Liver (tissue), 9 donors: ENCODE data around the gene EIF2B2. TPM values are rescaled to one million over a fixed set of nuclear protein-coding genes. Genes with fewer than 3 reads are reported as not detected.

Source experiments
- DNase-seq: peaks from one replicate; pipeline ENCODE4 v3.0.0-alpha.2; 2017; ENCODE audit warnings: low spot score
- H3K27ac ChIP-seq, 2 donors: one replicate each; pipeline ENCODE4 v1.7.0; 2013; ENCODE audit warnings: inconsistent platforms in 2 of 2, low read length in 2 of 2, control low read depth in 1 of 2, low read depth in 1 of 2, mild to moderate bottlenecking in 1 of 2
- H3K27me3 ChIP-seq, 4 donors: one replicate each; pipeline versions ENCODE4 v1.6.1 to v1.7.0; 2013; ENCODE audit warnings: low read length in 3 of 4, inconsistent platforms in 1 of 4, mild to moderate bottlenecking in 1 of 4, moderate library complexity in 1 of 4; ENCODE audit not compliant: control insufficient read depth in 4 of 4, insufficient read depth in 4 of 4
- H3K36me3 ChIP-seq, 4 donors: one replicate each; pipeline versions ENCODE4 v1.6.1 to v1.7.0; 2013; ENCODE audit warnings: low read length in 3 of 4, mild to moderate bottlenecking in 3 of 4, low read depth in 1 of 4, moderate library complexity in 1 of 4; ENCODE audit not compliant: control insufficient read depth in 4 of 4, insufficient read depth in 3 of 4
- H3K4me1 ChIP-seq, 4 donors: one replicate each; pipeline versions ENCODE4 v1.6.1 to v1.7.0; 2013; ENCODE audit warnings: low read length in 3 of 4, mild to moderate bottlenecking in 3 of 4, moderate library complexity in 1 of 4; ENCODE audit not compliant: control insufficient read depth in 4 of 4, insufficient read depth in 4 of 4
- H3K4me3 ChIP-seq, 3 donors: one replicate each; pipeline versions ENCODE4 v1.6.1 to v1.7.0; 2013; ENCODE audit warnings: low read length in 3 of 3, control low read depth in 1 of 3, low read depth in 1 of 3, mild to moderate bottlenecking in 1 of 3
- H3K9ac ChIP-seq, 2 donors: one replicate each; pipeline ENCODE4 v1.7.0; 2013; ENCODE audit warnings: low read length in 2 of 2, mild to moderate bottlenecking in 2 of 2, moderate library complexity in 2 of 2, control low read depth in 1 of 2, low read depth in 1 of 2
- H3K9me3 ChIP-seq, 4 donors: one replicate each; pipeline versions ENCODE4 v1.6.1 to v1.7.0; 2013; ENCODE audit warnings: low read length in 3 of 4; ENCODE audit not compliant: control insufficient read depth in 4 of 4
- EGR1 ChIP-seq, 2 donors: IDR thresholded peaks; 2 replicates each; pipeline ENCODE4 v1.6.1; 2016 to 2018; ENCODE audit warnings: antibody characterized with exemption in 2 of 2, low read depth in 2 of 2
- FOXA1 ChIP-seq: IDR thresholded peaks from 2 replicates; pipeline ENCODE4 v1.6.1; 2016; ENCODE audit warnings: antibody characterized with exemption
- FOXA2 ChIP-seq: IDR thresholded peaks from 2 replicates; pipeline ENCODE4 v1.6.1; 2016; ENCODE audit warnings: antibody characterized with exemption
- GABPA ChIP-seq, 2 donors: IDR thresholded peaks in 1 of 2; conservative IDR thresholded peaks in 1 of 2; 2 replicates each; pipeline ENCODE4 v1.6.1; 2016; ENCODE audit warnings: antibody characterized with exemption in 2 of 2, mild to moderate bottlenecking in 1 of 2, moderate library complexity in 1 of 2
- HNF4A ChIP-seq, 2 donors: conservative IDR thresholded peaks; 2 replicates each; pipeline ENCODE4 v1.6.1; 2016; ENCODE audit warnings: antibody characterized with exemption in 2 of 2, mild to moderate bottlenecking in 2 of 2
- HNF4G ChIP-seq: IDR thresholded peaks from 2 replicates; pipeline ENCODE4 v1.6.1; 2016; ENCODE audit warnings: antibody characterized with exemption
- JUND ChIP-seq, 2 donors: IDR thresholded peaks; 2 replicates each; pipeline ENCODE4 v1.6.1; 2016; ENCODE audit warnings: antibody characterized with exemption in 2 of 2
- NR2F2 ChIP-seq: IDR thresholded peaks from 2 replicates; pipeline ENCODE4 v1.6.1; 2016; ENCODE audit warnings: antibody characterized with exemption
- RAD21 ChIP-seq, 2 donors: IDR thresholded peaks; 2 replicates each; pipeline ENCODE4 v1.6.1; 2016; ENCODE audit warnings: antibody characterized with exemption in 2 of 2, mild to moderate bottlenecking in 2 of 2
- RXRA ChIP-seq, 2 donors: IDR thresholded peaks; 2 replicates each; pipeline ENCODE4 v1.6.1; 2017 to 2018; ENCODE audit warnings: antibody characterized with exemption in 2 of 2, mild to moderate bottlenecking in 1 of 2
- SP1 ChIP-seq: IDR thresholded peaks from 2 replicates; pipeline ENCODE4 v1.6.1; 2018; ENCODE audit warnings: antibody characterized with exemption, mild to moderate bottlenecking
- TAF1 ChIP-seq: conservative IDR thresholded peaks from 2 replicates; pipeline ENCODE4 v1.6.1; 2016; ENCODE audit warnings: antibody characterized with exemption, mild to moderate bottlenecking
- YY1 ChIP-seq: IDR thresholded peaks from 2 replicates; pipeline ENCODE4 v1.6.1; 2016; ENCODE audit warnings: antibody characterized with exemption, mild to moderate bottlenecking
- WGBS: extraction: QIAGEN DNeasy Blood & Tissue Kit; methylation state at CpG from one replicate; pipeline ENCODE4 v1.1.7; 2013; 5-methylcytosine and 5-hydroxymethylcytosine counted together
- polyA plus RNA-seq, 2 donors: library from polyadenylated mRNA; stranded (reverse) in 1 of 2; unstranded in 1 of 2; fragments of 200-250 nt in 1 of 2; fragments of >200 nt in 1 of 2; fragmentation: Nextera tagmentation in 1 of 2; extraction: Ambion mirVana in 1 of 2; gene quantifications; one replicate each; pipeline versions ENCODE4 v1.2.1 to v1.2.3, GENCODE V29; 2013 to 2015
- total RNA-seq, 2 donors: library from RNA; depleted of rRNA; stranded (reverse); fragments of >200 nt; gene quantifications; one replicate each; pipeline ENCODE4 v1.2.3, GENCODE V29; 2014
- TF ChIP-seq, protein P1 (sequence below): IDR thresholded peaks from 2 replicates; pipeline ENCODE4 v1.6.1; 2016; ENCODE audit warnings: antibody characterized with exemption
- TF ChIP-seq, protein P2 (sequence below): fragments of 150-350 bp; IDR thresholded peaks from 2 replicates; pipeline ENCODE4 v1.5.1; 2017; ENCODE audit warnings: improper control_type of control experiment, low read depth, low read length; ENCODE audit not compliant: missing input control
- TF ChIP-seq, protein P3 (sequence below): IDR thresholded peaks from 2 replicates; pipeline ENCODE4 v1.6.1; 2016; ENCODE audit warnings: antibody characterized with exemption
- TF ChIP-seq, protein P4 (sequence below): IDR thresholded peaks from 2 replicates; pipeline ENCODE4 v1.6.1; 2016; ENCODE audit warnings: antibody characterized with exemption
- donor health status: healthy.
- donor health status: healthy.
- donor health status: healthy.
- donor health status: healthy.
- donor health status: healthy.

EIF2B2 gene
- total and polyA plus RNA-seq, 4 donors, result 16.2 to 23.6 (median 20.2) TPM

DNA sequence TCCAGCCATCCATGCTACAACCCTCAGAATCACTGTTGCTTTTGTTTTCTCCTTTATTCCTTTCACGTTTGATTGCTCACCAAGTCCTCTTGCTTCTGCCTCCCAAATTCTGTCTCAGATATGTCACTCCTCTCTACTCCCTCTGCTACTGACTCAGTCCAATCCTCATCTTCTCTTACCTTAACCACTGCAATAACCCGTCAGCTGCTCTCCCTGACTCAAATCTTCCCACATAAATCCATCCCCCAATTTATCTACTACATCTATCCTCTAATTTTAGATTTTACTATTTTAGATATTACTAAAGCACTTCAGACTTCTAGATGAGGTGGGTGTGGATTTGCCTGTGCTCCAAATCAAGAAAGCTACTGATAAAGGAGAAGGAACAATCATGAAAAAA lies 23.2 kb downstream of the EIF2B2 start:
- no peaks in the 10 kb centered on the region for H3K27me3 ChIP-seq
- no peaks in the 10 kb centered on the region for H3K9me3 ChIP-seq
- no peak overlapping the region for H3K27ac ChIP-seq
- no peak overlapping the region for H3K4me3 ChIP-seq
- DNase-seq, result no peak
- peaks cover 3 to 36% (median 24%) of the 10 kb centered on the region in 4 donors for H3K36me3 ChIP-seq
- TF ChIP-seq HNF4G, result no peak
- TF ChIP-seq, protein P1, sequence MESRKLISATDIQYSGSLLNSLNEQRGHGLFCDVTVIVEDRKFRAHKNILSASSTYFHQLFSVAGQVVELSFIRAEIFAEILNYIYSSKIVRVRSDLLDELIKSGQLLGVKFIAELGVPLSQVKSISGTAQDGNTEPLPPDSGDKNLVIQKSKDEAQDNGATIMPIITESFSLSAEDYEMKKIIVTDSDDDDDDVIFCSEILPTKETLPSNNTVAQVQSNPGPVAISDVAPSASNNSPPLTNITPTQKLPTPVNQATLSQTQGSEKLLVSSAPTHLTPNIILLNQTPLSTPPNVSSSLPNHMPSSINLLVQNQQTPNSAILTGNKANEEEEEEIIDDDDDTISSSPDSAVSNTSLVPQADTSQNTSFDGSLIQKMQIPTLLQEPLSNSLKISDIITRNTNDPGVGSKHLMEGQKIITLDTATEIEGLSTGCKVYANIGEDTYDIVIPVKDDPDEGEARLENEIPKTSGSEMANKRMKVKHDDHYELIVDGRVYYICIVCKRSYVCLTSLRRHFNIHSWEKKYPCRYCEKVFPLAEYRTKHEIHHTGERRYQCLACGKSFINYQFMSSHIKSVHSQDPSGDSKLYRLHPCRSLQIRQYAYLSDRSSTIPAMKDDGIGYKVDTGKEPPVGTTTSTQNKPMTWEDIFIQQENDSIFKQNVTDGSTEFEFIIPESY, result no peak
- no peak for TF ChIP-seq JUND (IDR thresholded peaks at IDR 0.05)
- TF ChIP-seq NR2F2, result no peak
- no peak for TF ChIP-seq RAD21 (IDR thresholded peaks at IDR 0.05)
- no peak overlapping the region for H3K9ac ChIP-seq
- WGBS, result 94% methylated on average over 2 of the region's 2 CpGs
- H3K4me1 ChIP-seq, result no peaks in the 10 kb centered on the region

- Histone ChIP-seq H3K9me3 (no peaks in the 10 kb centered on the region), H3K4me1 (no peaks in the 10 kb centered on the region), H3K4me3 (no peak overlapping the region), H3K36me3 (peaks cover 6 to 43% (median 28%) of the 10 kb centered on the region in 4 donors), H3K27ac (no peak overlapping the region), H3K27me3 (no peaks in the 10 kb centered on the region), H3K9ac (no peak overlapping the region)
- DNase-seq, result no peak
- 0% methylated on average over 1 of the region's 1 CpG for WGBS
- no peak for TF ChIP-seq RAD21 (IDR thresholded peaks at IDR 0.05)
- TF ChIP-seq RXRA (IDR thresholded peaks at IDR 0.05), result no peak
- no peak for TF ChIP-seq FOXA2
- no peak for TF ChIP-seq FOXA1
- TF ChIP-seq, protein P2, sequence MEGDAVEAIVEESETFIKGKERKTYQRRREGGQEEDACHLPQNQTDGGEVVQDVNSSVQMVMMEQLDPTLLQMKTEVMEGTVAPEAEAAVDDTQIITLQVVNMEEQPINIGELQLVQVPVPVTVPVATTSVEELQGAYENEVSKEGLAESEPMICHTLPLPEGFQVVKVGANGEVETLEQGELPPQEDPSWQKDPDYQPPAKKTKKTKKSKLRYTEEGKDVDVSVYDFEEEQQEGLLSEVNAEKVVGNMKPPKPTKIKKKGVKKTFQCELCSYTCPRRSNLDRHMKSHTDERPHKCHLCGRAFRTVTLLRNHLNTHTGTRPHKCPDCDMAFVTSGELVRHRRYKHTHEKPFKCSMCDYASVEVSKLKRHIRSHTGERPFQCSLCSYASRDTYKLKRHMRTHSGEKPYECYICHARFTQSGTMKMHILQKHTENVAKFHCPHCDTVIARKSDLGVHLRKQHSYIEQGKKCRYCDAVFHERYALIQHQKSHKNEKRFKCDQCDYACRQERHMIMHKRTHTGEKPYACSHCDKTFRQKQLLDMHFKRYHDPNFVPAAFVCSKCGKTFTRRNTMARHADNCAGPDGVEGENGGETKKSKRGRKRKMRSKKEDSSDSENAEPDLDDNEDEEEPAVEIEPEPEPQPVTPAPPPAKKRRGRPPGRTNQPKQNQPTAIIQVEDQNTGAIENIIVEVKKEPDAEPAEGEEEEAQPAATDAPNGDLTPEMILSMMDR, result no peak
- no peak for TF ChIP-seq HNF4A (conservative IDR thresholded peaks at IDR 0.05)
- TF ChIP-seq EGR1 (IDR thresholded peaks at IDR 0.05; ENCODE audit: low read depth in 2 of 2), result no peak
- TF ChIP-seq, protein P3, sequence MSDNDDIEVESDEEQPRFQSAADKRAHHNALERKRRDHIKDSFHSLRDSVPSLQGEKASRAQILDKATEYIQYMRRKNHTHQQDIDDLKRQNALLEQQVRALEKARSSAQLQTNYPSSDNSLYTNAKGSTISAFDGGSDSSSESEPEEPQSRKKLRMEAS, result no peak
- TF ChIP-seq, protein P1, result no peak
- TF ChIP-seq JUND (IDR thresholded peaks at IDR 0.05), result no peak
- TF ChIP-seq SP1, result no peak
- TF ChIP-seq, protein P4, sequence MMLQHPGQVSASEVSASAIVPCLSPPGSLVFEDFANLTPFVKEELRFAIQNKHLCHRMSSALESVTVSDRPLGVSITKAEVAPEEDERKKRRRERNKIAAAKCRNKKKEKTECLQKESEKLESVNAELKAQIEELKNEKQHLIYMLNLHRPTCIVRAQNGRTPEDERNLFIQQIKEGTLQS, result no peak
- no peak for TF ChIP-seq GABPA (IDR thresholded peaks at IDR 0.05 in 1 of 2, conservative IDR thresholded peaks at IDR 0.05 in 1 of 2)
- TF ChIP-seq TAF1, result no peak
- no peak for TF ChIP-seq YY1
- TF ChIP-seq HNF4G, result no peak
These were observed 27.4 kb downstream of the EIF2B2 start for GRCh38 chr14:75030147-75030546.
